ENCODE results near the gene IGF1.

DNA sequence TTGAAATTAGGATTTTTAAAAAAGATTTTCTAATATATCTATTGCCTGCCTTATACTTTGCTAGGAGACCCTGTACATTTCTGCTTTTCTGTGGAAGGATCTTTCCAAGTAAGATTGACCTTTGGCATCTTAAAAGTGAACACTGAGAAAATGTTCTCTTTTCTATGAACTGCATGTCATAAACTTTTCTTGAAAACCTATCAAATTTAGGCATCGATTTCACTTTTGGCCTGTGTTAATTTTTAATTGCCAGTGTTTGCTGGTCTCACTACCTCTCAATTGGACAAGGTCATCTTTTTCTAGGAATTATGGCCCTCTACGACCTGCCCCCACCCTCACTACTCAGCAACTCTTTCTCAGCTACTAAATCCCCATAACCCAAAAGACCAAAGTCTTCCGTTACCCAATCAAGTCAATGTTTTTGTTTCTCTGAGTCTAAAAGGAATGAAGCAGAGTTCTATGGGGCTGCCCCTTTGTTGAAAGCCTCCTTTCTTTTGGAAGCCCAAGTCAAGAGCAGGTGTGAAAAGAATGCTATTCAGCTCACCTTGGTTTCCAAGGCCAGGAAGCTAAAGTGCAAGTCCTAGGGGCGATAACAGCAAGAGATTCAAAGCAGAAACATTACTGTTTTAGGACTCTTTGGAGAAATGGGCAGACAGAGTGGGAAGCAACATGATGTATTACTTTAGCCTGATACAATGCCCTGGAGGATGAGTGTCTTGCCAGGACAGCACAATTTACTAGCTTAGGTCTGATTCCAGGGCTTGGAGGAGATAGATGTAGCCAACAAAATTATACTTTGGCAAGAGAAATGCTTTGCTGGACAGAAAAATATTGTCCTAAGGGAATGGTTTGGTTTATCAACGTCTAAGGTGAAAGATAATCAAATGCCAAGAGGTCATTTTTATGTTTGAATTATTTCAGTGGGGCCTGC is 55.0 kb downstream of the IGF1 start:
- TF ChIP-seq, protein P1, sequence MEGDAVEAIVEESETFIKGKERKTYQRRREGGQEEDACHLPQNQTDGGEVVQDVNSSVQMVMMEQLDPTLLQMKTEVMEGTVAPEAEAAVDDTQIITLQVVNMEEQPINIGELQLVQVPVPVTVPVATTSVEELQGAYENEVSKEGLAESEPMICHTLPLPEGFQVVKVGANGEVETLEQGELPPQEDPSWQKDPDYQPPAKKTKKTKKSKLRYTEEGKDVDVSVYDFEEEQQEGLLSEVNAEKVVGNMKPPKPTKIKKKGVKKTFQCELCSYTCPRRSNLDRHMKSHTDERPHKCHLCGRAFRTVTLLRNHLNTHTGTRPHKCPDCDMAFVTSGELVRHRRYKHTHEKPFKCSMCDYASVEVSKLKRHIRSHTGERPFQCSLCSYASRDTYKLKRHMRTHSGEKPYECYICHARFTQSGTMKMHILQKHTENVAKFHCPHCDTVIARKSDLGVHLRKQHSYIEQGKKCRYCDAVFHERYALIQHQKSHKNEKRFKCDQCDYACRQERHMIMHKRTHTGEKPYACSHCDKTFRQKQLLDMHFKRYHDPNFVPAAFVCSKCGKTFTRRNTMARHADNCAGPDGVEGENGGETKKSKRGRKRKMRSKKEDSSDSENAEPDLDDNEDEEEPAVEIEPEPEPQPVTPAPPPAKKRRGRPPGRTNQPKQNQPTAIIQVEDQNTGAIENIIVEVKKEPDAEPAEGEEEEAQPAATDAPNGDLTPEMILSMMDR (IDR thresholded peaks at IDR 0.05): no peak
- TF ChIP-seq POLR2A (IDR thresholded peaks at IDR 0.05): no peak
